Lung (tissue), 12 donors: ENCODE measurements around the gene THOC1. TPM values are rescaled to one million over a fixed set of nuclear protein-coding genes. Genes with fewer than 3 reads are reported as not detected.

Experiments
- ATAC-seq: fragments of 200-7000 bp; cut with Tn5 transposase; one replicate; pipeline ENCODE4 v1.9.1; 2020; ENCODE audit warnings: moderate number of reproducible peaks; ENCODE audit not compliant: insufficient read depth, low FRiP score
- DNase-seq, 3 donors: peaks; one replicate each; pipeline ENCODE4 v3.0.0-alpha.2; 2013 to 2017
- H3K27ac ChIP-seq, 2 donors: one replicate each; pipeline ENCODE4 v1.5.1; 2013; ENCODE audit warnings: mild to moderate bottlenecking in 2 of 2, moderate library complexity in 2 of 2, control low read depth in 1 of 2, inconsistent platforms in 1 of 2, low read depth in 1 of 2, low read length in 1 of 2
- H3K27me3 ChIP-seq, 3 donors: one replicate each; pipeline ENCODE4 v1.5.1; 2013; ENCODE audit warnings: low read length in 2 of 3; ENCODE audit not compliant: control insufficient read depth in 3 of 3, insufficient read depth in 3 of 3
- H3K36me3 ChIP-seq, 4 donors: one replicate each; pipeline ENCODE4 v1.5.1; 2013; ENCODE audit warnings: low read length in 4 of 4, mild to moderate bottlenecking in 1 of 4, moderate library complexity in 1 of 4; ENCODE audit not compliant: control insufficient read depth in 4 of 4, insufficient read depth in 4 of 4
- H3K4me1 ChIP-seq, 5 donors: one replicate each; pipeline ENCODE4 v1.5.1; 2013; ENCODE audit warnings: low read length in 5 of 5, mild to moderate bottlenecking in 2 of 5, moderate library complexity in 1 of 5; ENCODE audit not compliant: control insufficient read depth in 5 of 5, insufficient read depth in 5 of 5
- H3K4me3 ChIP-seq: one replicate; pipeline ENCODE4 v1.5.1; 2013; ENCODE audit warnings: mild to moderate bottlenecking, control low read depth, moderate library complexity
- H3K9ac ChIP-seq, 2 donors: one replicate each; pipeline ENCODE4 v1.5.1; 2013; ENCODE audit warnings: low read length in 2 of 2, control low read depth in 1 of 2; ENCODE audit not compliant: insufficient read depth in 1 of 2
- H3K9me3 ChIP-seq, 4 donors: one replicate each; pipeline ENCODE4 v1.5.1; 2013; ENCODE audit warnings: low read length in 3 of 4, mild to moderate bottlenecking in 1 of 4, moderate library complexity in 1 of 4; ENCODE audit not compliant: control insufficient read depth in 4 of 4, insufficient read depth in 3 of 4
- CTCF ChIP-seq: IDR thresholded peaks from 2 replicates; pipeline ENCODE4 v1.5.1; 2012; ENCODE audit warnings: mild to moderate bottlenecking; ENCODE audit errors: control extremely low read depth, extremely low read depth
- WGBS, 2 donors: extraction: QIAGEN DNeasy Blood & Tissue Kit; methylation state at CpG; one replicate each; pipeline ENCODE4 v1.1.7; 2013; 5-methylcytosine and 5-hydroxymethylcytosine counted together
- polyA plus RNA-seq, 2 donors: library from polyadenylated mRNA; stranded (reverse); fragments of 200-250 nt; gene quantifications; one replicate each; pipeline ENCODE4 v1.2.1, GENCODE V29; 2013
- total RNA-seq, 2 donors: library from RNA; depleted of rRNA in 1 of 2; stranded (reverse); fragments of >200 nt in 1 of 2; gene quantifications; one replicate each; pipeline ENCODE4 v1.2.1, GENCODE V29; 2014 to 2021
- donor health status: control.
- donor health status: control.
- donor health status: Bipolar disorder and iron deficiency.
- donor health status: healthy.
- donor health status: DM: yes; HTN: yes; CAD: no.

The THOC1 gene
- total and polyA plus RNA-seq, 4 donors, result 12.1 to 109 (median 31.6) TPM

DNA sequence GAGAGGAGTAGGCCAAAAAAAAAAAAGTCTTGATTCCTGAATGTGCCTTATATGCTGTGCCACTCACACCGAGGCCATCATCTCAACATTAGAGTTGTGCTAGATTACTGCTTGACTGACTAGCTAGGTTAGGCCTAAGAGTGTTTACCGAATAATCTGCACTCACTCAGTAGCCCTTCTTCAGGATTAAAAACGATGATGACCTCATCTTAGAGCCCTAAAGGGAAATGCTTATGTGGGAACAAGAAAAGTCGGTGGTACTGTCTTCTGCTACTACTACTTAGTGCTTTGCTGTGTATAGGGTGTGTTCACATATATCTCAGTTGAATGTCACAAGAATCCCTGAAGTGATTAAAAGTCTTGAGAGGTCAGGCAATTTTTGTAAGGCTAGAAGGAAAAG is 54.3 kb downstream of the THOC1 start:
- peaks cover 22 to 49% (median 37%) of the 10 kb centered on the region in 4 donors for H3K36me3 ChIP-seq
- ATAC-seq (no peak), DNase-seq (no peak)
- WGBS, 2 donors, result 86 to 89% methylated on average over 4 of the region's 4 CpGs
- no peaks in the 10 kb centered on the region for H3K9me3 ChIP-seq
- no peak overlapping the region for H3K4me3 ChIP-seq
- H3K27me3 ChIP-seq, result no peaks in the 10 kb centered on the region
- H3K9ac ChIP-seq, result no peak overlapping the region
- H3K4me1 ChIP-seq, result no peaks in the 10 kb centered on the region
- H3K27ac ChIP-seq, result no peak overlapping the region
- no peak for TF ChIP-seq CTCF

GRCh38 chr18:212780-213179 is 55.1 kb downstream of the THOC1 start:
- H3K4me1 ChIP-seq, result no peaks in the 10 kb centered on the region
- H3K27me3 ChIP-seq, result no peaks in the 10 kb centered on the region
- no peak overlapping the region for H3K4me3 ChIP-seq
- no peaks in the 10 kb centered on the region for H3K9me3 ChIP-seq
- WGBS, 2 donors, result 81 to 82% methylated on average over 1 of the region's 1 CpG
- no peak overlapping the region for H3K27ac ChIP-seq
- no peak for DNase-seq
- H3K36me3 ChIP-seq, result peaks cover 21 to 42% (median 30%) of the 10 kb centered on the region in 4 donors
- no peak overlapping the region for H3K9ac ChIP-seq
- no peak for ATAC-seq
- TF ChIP-seq CTCF, result no peak

DNA sequence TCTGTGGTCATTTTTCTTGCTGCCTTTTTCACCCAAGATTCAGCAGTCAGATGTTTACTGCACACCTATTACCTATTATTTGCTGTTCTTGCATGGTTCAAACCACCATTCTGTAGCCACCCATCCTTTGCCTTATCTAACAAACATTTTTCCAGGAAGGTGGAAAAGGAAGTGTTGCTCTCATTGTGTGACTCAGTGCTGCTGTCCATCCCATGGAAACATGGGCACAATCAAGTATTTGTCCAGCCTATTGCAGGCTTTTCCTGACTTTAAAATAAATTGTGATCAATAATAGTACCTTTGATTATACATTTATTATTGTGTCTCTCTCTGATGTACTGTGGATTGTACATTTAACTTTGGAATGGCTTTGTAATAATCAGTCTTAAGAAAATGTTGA is 56.3 kb downstream of the THOC1 start:
- H3K36me3 ChIP-seq, result peaks cover 15 to 32% (median 24%) of the 10 kb centered on the region in 4 donors
- TF ChIP-seq CTCF, result no peak
- no peak for DNase-seq
- no peaks in the 10 kb centered on the region for H3K27me3 ChIP-seq
- H3K4me1 ChIP-seq, result no peaks in the 10 kb centered on the region
- H3K9me3 ChIP-seq, result no peaks in the 10 kb centered on the region
- no peak for ATAC-seq
- no peak overlapping the region for H3K27ac ChIP-seq
- H3K4me3 ChIP-seq, result no peak overlapping the region
- H3K9ac ChIP-seq, result no peak overlapping the region

GRCh38 chr18:210733-211132 is 57.1 kb downstream of the THOC1 start:
- no peaks in the 10 kb centered on the region for H3K4me1 ChIP-seq
- DNase-seq (no peak), ATAC-seq (no peak)
- 95% methylated on average over 4 of the region's 4 CpGs for WGBS, 2 donors
- H3K9me3 ChIP-seq, result no peaks in the 10 kb centered on the region
- H3K36me3 ChIP-seq, result peaks cover 17 to 37% (median 29%) of the 10 kb centered on the region in 4 donors
- no peak overlapping the region for H3K27ac ChIP-seq
- no peak overlapping the region for H3K9ac ChIP-seq
- H3K27me3 ChIP-seq, result no peaks in the 10 kb centered on the region
- no peak for TF ChIP-seq CTCF
- H3K4me3 ChIP-seq, result no peak overlapping the region
